Adrenal gland (tissue), 5 donors: Measurements from ENCODE around the gene SLC5A8.

Experiments
- POLR2A ChIP-seq, 2 donors: fragments of 450-650 bp; IDR thresholded peaks; one replicate each; pipeline ENCODE4 v1.6.1; 2017; ENCODE audit warnings: antibody characterized with exemption in 2 of 2, mild to moderate bottlenecking in 2 of 2, moderate library complexity in 1 of 2
- TF ChIP-seq, protein P1 (sequence below), 6 experiments: fragments of 450-650 bp in 4 of 6; fragments of 200-600 bp in 2 of 6; sonication (generic) in 1 of 6; IDR thresholded peaks; 1 replicate in 5 of 6; 2 replicates in 1 of 6; pipeline versions ENCODE4 v1.5.1 to v1.8.0; 2016 to 2021; ENCODE audit warnings: antibody characterized with exemption in 6 of 6, mild to moderate bottlenecking in 2 of 6, moderate library complexity in 1 of 6
- donor health status: DM: no; HTN: no; CAD: no.

DNA sequence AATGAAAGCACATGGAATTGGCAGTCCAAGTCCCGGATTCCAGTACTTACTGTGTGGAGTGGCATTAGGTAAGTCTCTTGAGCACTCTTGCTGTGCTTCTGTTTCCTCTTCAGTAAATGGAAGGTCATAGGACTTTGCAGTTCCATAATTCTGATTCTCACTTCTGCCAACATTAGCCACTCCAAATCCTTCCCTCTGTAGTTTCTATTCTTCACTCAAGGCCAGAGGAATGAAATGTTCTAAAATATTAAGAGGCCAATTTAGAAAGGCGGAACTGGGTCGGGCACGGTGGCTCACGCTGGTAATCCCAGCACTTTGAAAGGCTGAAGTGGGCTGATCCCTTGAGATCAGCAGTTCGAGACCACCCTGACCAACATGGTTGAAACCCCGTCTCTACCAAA is 19.8 kb upstream of the SLC5A8 start:
- no peak for TF ChIP-seq POLR2A (IDR thresholded peaks at IDR 0.05)
- TF ChIP-seq, protein P1, sequence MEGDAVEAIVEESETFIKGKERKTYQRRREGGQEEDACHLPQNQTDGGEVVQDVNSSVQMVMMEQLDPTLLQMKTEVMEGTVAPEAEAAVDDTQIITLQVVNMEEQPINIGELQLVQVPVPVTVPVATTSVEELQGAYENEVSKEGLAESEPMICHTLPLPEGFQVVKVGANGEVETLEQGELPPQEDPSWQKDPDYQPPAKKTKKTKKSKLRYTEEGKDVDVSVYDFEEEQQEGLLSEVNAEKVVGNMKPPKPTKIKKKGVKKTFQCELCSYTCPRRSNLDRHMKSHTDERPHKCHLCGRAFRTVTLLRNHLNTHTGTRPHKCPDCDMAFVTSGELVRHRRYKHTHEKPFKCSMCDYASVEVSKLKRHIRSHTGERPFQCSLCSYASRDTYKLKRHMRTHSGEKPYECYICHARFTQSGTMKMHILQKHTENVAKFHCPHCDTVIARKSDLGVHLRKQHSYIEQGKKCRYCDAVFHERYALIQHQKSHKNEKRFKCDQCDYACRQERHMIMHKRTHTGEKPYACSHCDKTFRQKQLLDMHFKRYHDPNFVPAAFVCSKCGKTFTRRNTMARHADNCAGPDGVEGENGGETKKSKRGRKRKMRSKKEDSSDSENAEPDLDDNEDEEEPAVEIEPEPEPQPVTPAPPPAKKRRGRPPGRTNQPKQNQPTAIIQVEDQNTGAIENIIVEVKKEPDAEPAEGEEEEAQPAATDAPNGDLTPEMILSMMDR (IDR thresholded peaks at IDR 0.05), result no peak
